OCI-LY3 (cell line): Measurements from ENCODE around the gene TIMM13.

Source experiments
- H2AFZ ChIP-seq: fragments of 200-600, 300-600 bp; shearing (Covaris generic); 2 replicates; pipeline ENCODE4 v1.6.0; 2014; ENCODE audit warnings: antibody characterized with exemption, low read depth, low read length
- H3K27ac ChIP-seq: fragments of 200-600, 300-600 bp; sonication (generic); 2 replicates; pipeline ENCODE4 v1.5.1; 2014; ENCODE audit warnings: mild to moderate bottlenecking, low read length, moderate library complexity, mixed read lengths
- H3K27me3 ChIP-seq: fragments of 200-600, 300-600 bp; sonication (generic); 2 replicates; pipeline ENCODE4 v1.6.1; 2014; ENCODE audit warnings: low read depth, low read length, mixed read lengths
- H3K36me3 ChIP-seq: fragments of 200-600, 300-600 bp; sonication (generic); replicated peaks from 2 replicates; pipeline ENCODE3; 2014; ENCODE audit warnings: low read depth, low read length, mixed read lengths
- H3K4me1 ChIP-seq: fragments of 300-600, 200-600 bp; sonication (generic); 2 replicates; pipeline ENCODE4 v1.6.1; 2014; ENCODE audit warnings: low read length, mixed read lengths
- H3K4me2 ChIP-seq: fragments of 200-600, 300-600 bp; sonication (generic); 2 replicates; pipeline ENCODE4 v1.6.1; 2014; ENCODE audit warnings: low read length, mixed read lengths
- H3K4me3 ChIP-seq: fragments of 300-600, 200-600 bp; sonication (generic); 2 replicates; pipeline ENCODE4 v1.5.1; 2014; ENCODE audit warnings: antibody characterized with exemption, mild to moderate bottlenecking, low read length, moderate library complexity
- H3K79me2 ChIP-seq: fragments of 300-600, 200-600 bp; shearing (Covaris generic); 2 replicates; pipeline ENCODE4 v1.6.1; 2014; ENCODE audit warnings: mild to moderate bottlenecking, low read length, mixed read lengths
- H3K9ac ChIP-seq: fragments of 300-600, 200-600 bp; shearing (Covaris generic); 2 replicates; pipeline ENCODE4 v1.6.0; 2014; ENCODE audit warnings: mild to moderate bottlenecking, low read length, moderate library complexity
- H3K9me3 ChIP-seq: fragments of 200-600, 300-600 bp; shearing (Covaris generic); 2 replicates; pipeline ENCODE4 v1.6.1; 2014; ENCODE audit warnings: low read length, mixed read lengths; ENCODE audit not compliant: insufficient read depth
- H4K20me1 ChIP-seq: fragments of 200-600, 300-600 bp; sonication (generic); 2 replicates; pipeline ENCODE4 v1.6.1; 2016; ENCODE audit warnings: low read length, mixed read lengths; ENCODE audit not compliant: insufficient read depth
- CTCF ChIP-seq: fragments of 200-600, 300-600 bp; sonication (generic); IDR thresholded peaks from 2 replicates; pipeline ENCODE4 v1.5.1; 2014; ENCODE audit warnings: antibody characterized with exemption, low read length, low read depth
- EZH2phosphoT487 ChIP-seq: fragments of 200-600 bp; shearing (Covaris generic); IDR thresholded peaks from 2 replicates; pipeline ENCODE4 v1.6.1; 2018; ENCODE audit warnings: antibody characterized with exemption, mixed run types, low read depth

The TIMM13 gene

GRCh38 chr19:2433854-2434253 lies 6.5 kb upstream of the TIMM13 start:
- H2AFZ ChIP-seq = no peak overlapping the region
- H3K36me3 ChIP-seq = peaks cover 67% of the 10 kb centered on the region
- H3K4me2 ChIP-seq = no peak overlapping the region
- H3K79me2 ChIP-seq = peaks cover 34% of the 10 kb centered on the region
- H3K27me3 ChIP-seq = no peaks in the 10 kb centered on the region
- no peak overlapping the region for H3K4me3 ChIP-seq
- no peaks in the 10 kb centered on the region for H3K9me3 ChIP-seq
- peaks cover 16% of the 10 kb centered on the region for H4K20me1 ChIP-seq
- H3K9ac ChIP-seq = no peak overlapping the region
- H3K27ac ChIP-seq = no peak overlapping the region
- TF ChIP-seq EZH2phosphoT487 (no peak), CTCF (no peak)
- no peaks in the 10 kb centered on the region for H3K4me1 ChIP-seq

GRCh38 chr19:2432131-2432848 lies 4.9 kb upstream of the TIMM13 start:
- Histone ChIP-seq H3K4me1 (peaks cover 5% of the 10 kb centered on the region; the same call in 1 of the 2 replicates), H3K9me3 (no peaks in the 10 kb centered on the region), H3K4me2 (no peak overlapping the region), H3K79me2 (peaks cover 20% of the 10 kb centered on the region), H4K20me1 (peaks cover 7% of the 10 kb centered on the region), H3K4me3 (no peak overlapping the region), H3K9ac (no peak overlapping the region), H3K27ac (no peak overlapping the region), H3K36me3 (peaks cover 55% of the 10 kb centered on the region), H3K27me3 (no peaks in the 10 kb centered on the region), H2AFZ (no peak overlapping the region)
- TF ChIP-seq CTCF = no peak
- no peak for TF ChIP-seq EZH2phosphoT487

GRCh38 chr19:2431318-2432055 lies 4.1 kb upstream of the TIMM13 start:
- no peak overlapping the region for H2AFZ ChIP-seq
- H3K27ac ChIP-seq = no peak overlapping the region
- H3K4me2 ChIP-seq = no peak overlapping the region
- no peaks in the 10 kb centered on the region for H3K9me3 ChIP-seq
- peaks cover 21% of the 10 kb centered on the region for H3K79me2 ChIP-seq
- H3K4me3 ChIP-seq = no peak overlapping the region
- H3K9ac ChIP-seq = no peak overlapping the region
- no peaks in the 10 kb centered on the region for H3K27me3 ChIP-seq
- peaks cover 5% of the 10 kb centered on the region for H3K4me1 ChIP-seq
- peaks cover 50% of the 10 kb centered on the region for H3K36me3 ChIP-seq
- peaks cover 4% of the 10 kb centered on the region for H4K20me1 ChIP-seq
- TF ChIP-seq CTCF (no peak), EZH2phosphoT487 (no peak)

GRCh38 chr19:2429917-2430535 lies 2.6 kb upstream of the TIMM13 start:
- peaks cover 17% of the 10 kb centered on the region for H4K20me1 ChIP-seq
- TF ChIP-seq CTCF = no peak
- TF ChIP-seq EZH2phosphoT487 = no peak
- H3K4me1 ChIP-seq = peaks cover 13% of the 10 kb centered on the region

More at GRCh38 chr19:2429917-2430535, 2.6 kb upstream of the TIMM13 start:
- Histone ChIP-seq H3K4me3 (no peak overlapping the region), H3K27me3 (no peaks in the 10 kb centered on the region), H3K27ac (no peak overlapping the region), H3K9me3 (no peaks in the 10 kb centered on the region), H2AFZ (no peak overlapping the region), H3K4me2 (no peak overlapping the region), H3K9ac (no peak overlapping the region), H3K36me3 (peaks cover 56% of the 10 kb centered on the region), H3K79me2 (peaks cover 30% of the 10 kb centered on the region)
